Measurements from ENCODE around the gene GLDN. TPM values are rescaled to one million over a fixed set of nuclear protein-coding genes. Genes with fewer than 3 reads are reported as not detected.

GLDN gene
- total and polyA plus RNA-seq, 2 of the 4 experiments (the other 2 are of a cell fraction), result under 0.01 TPM; not detected in 1

DNA sequence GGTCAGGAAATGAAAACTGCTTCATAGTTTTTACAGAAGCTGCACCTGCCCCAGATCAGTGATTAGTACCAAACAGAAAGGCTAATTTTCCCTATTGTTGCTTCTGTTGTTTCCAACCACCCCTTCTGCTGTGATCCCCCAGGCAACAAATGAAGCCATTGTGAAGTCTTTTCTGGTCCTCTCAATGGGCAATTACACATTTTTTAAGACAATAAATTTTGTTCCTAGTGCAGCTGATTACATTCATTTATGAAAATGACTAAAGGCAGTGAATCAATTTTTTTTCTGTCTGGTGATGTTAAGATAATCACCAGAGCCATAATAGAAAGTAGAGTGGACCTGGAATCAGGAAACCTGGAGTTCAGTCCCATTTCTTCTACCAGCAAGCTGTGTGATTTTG, 32.7 kb downstream of the GLDN start:
- TF ChIP-seq, protein P1, sequence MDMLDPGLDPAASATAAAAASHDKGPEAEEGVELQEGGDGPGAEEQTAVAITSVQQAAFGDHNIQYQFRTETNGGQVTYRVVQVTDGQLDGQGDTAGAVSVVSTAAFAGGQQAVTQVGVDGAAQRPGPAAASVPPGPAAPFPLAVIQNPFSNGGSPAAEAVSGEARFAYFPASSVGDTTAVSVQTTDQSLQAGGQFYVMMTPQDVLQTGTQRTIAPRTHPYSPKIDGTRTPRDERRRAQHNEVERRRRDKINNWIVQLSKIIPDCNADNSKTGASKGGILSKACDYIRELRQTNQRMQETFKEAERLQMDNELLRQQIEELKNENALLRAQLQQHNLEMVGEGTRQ (IDR thresholded peaks at IDR 0.05; ENCODE audit: low read depth, low read length), result no peak
- TF ChIP-seq CEBPB (IDR thresholded peaks at IDR 0.05; ENCODE audit: low read depth, low read length), result no peak
- TF ChIP-seq MAFK (IDR thresholded peaks at IDR 0.05; ENCODE audit: low read depth, low read length), result no peak
- TF ChIP-seq POLR2A (IDR thresholded peaks at IDR 0.05; ENCODE audit: low read depth, low read length), result no peak
- TF ChIP-seq, protein P2, sequence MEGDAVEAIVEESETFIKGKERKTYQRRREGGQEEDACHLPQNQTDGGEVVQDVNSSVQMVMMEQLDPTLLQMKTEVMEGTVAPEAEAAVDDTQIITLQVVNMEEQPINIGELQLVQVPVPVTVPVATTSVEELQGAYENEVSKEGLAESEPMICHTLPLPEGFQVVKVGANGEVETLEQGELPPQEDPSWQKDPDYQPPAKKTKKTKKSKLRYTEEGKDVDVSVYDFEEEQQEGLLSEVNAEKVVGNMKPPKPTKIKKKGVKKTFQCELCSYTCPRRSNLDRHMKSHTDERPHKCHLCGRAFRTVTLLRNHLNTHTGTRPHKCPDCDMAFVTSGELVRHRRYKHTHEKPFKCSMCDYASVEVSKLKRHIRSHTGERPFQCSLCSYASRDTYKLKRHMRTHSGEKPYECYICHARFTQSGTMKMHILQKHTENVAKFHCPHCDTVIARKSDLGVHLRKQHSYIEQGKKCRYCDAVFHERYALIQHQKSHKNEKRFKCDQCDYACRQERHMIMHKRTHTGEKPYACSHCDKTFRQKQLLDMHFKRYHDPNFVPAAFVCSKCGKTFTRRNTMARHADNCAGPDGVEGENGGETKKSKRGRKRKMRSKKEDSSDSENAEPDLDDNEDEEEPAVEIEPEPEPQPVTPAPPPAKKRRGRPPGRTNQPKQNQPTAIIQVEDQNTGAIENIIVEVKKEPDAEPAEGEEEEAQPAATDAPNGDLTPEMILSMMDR (conservative IDR thresholded peaks at IDR 0.05; ENCODE audit: low read depth, low read length), result no peak
- no peak for TF ChIP-seq MXI1 (IDR thresholded peaks at IDR 0.05; ENCODE audit: borderline replicate concordance, low read depth, low read length)
- no peak for TF ChIP-seq BHLHE40 (IDR thresholded peaks at IDR 0.05; ENCODE audit: low read depth, low read length)
- no peak for TF ChIP-seq MAZ (IDR thresholded peaks at IDR 0.05; ENCODE audit: borderline replicate concordance, low read depth, low read length)
- no peak for TF ChIP-seq CHD1 (IDR thresholded peaks at IDR 0.05; ENCODE audit: low read depth, low read length)
- no peak for TF ChIP-seq RAD21 (IDR thresholded peaks at IDR 0.05; ENCODE audit: low read length)
- no peak for TF ChIP-seq RCOR1 (IDR thresholded peaks at IDR 0.05; ENCODE audit: insufficient replicate concordance, low read length)
- Histone ChIP-seq H3K4me2 (ENCODE audit: low read depth, low read length) (no peak overlapping the region), H2BK15ac (ENCODE audit: low read depth, low read length) (no peak overlapping the region), H3K79me1 (ENCODE audit: low read depth in 1 of 2, low read length in 2 of 2) (no peaks in the 10 kb centered on the region), H2BK120ac (ENCODE audit: low read depth, low read length) (no peak overlapping the region), H3K14ac (replicated peaks; ENCODE audit: low read depth, low read length) (no peak overlapping the region), H3K56ac (ENCODE audit: extremely low read depth, insufficient read depth, low read length) (no peak overlapping the region), H2BK5ac (ENCODE audit: low read depth, low read length, poor library complexity, severe bottlenecking) (no peak overlapping the region), H3K27ac (ENCODE audit: insufficient read depth, low read length) (no peak overlapping the region), H2AFZ (replicated peaks; ENCODE audit: low read length, poor library complexity) (no peak overlapping the region), H3K4me3 (ENCODE audit: insufficient read depth, low read depth, low read length) (no peak overlapping the region), H2AK5ac (ENCODE audit: low read depth, low read length) (no peak overlapping the region), H3K18ac (ENCODE audit: low read depth, low read length) (no peak overlapping the region), H3K9ac (ENCODE audit: low read depth, low read length) (no peak overlapping the region), H4K5ac (ENCODE audit: low read depth, low read length) (no peak overlapping the region), H3K36me3 (ENCODE audit: control insufficient read depth, insufficient read depth, low read length) (no peaks in the 10 kb centered on the region), H3K27me3 (ENCODE audit: control insufficient read depth, insufficient read depth, low read length) (peaks cover 12% of the 10 kb centered on the region), H4K91ac (ENCODE audit: insufficient read depth, low read depth, low read length) (no peak overlapping the region), H4K20me1 (ENCODE audit: insufficient read depth, low read length) (peaks cover 3% of the 10 kb centered on the region; the same call in 1 of the 2 replicates), H2AK9ac (replicated peaks; ENCODE audit: low read depth, low read length, poor library complexity) (no peak overlapping the region), H3K4ac (ENCODE audit: low read depth, low read length) (no peak overlapping the region), H3K23ac (ENCODE audit: low read depth, low read length) (no peak overlapping the region), H4K8ac (ENCODE audit: low read depth in 2 of 2, low read length in 2 of 2) (no peak overlapping the region), H3K9me3 (ENCODE audit: control insufficient read depth, insufficient read depth, low read length) (no peaks in the 10 kb centered on the region), H3K9me1 (ENCODE audit: insufficient read depth, low read length) (peaks cover 5% of the 10 kb centered on the region; the same call in 1 of the 2 replicates), H2BK20ac (ENCODE audit: low read depth, low read length) (no peak overlapping the region), H3K4me1 (ENCODE audit: control insufficient read depth, insufficient read depth, low read length) (peaks cover 15% of the 10 kb centered on the region)
- in situ Hi-C loops (cut with MboI; ENCODE audit: low sequenced_read_pairs) (no loop called here), dilution Hi-C loops (cut with HindIII; ENCODE audit: low sequenced_read_pairs, unreplicated experiment) (no loop called here), intact Hi-C loops (cut with micrococcal nuclease) (no loop called here)
- ChIA-PET POLR2A (ENCODE audit: unreplicated experiment) (no interaction called here), CTCF (interaction anchor here (9.7 kb wide), 1 partner anchor 93 kb away, joined by 89 read pairs; no protein-coding TSS in a partner anchor)
- ATAC-seq (ENCODE audit: low read depth), result no peak
- DNase-seq, result no peak
- no TSS peak for BruUV-seq (replicated peaks)
